ENCODE data around the gene AKT1. TPM values are rescaled to one million over a fixed set of nuclear protein-coding genes. Genes with fewer than 3 reads are reported as not detected.

The AKT1 gene
- total and polyA plus RNA-seq, 2 experiments from 2014 or later = 19.2 to 78.7 TPM

DNA sequence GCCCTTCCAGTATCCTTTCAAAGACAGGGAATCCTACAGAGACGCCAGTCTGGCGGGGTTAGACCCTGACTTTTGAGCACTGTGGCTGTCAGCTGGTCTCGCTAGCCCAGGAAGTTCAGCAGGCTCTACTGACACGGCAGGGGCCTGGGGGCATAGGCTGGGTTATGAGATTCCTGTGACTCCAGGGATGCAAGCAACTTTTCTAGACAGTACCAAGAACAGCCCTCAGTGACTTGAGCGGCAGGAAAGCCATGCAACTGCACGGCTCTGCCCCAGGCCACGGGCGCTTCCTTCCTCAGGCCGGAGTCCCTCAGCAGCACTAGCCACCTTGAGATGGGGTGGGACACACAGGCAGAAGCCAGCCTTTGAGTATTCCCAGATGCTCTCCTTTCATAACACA lies 47.7 kb downstream of the AKT1 start (continued):
- TF ChIP-seq, protein P1, sequence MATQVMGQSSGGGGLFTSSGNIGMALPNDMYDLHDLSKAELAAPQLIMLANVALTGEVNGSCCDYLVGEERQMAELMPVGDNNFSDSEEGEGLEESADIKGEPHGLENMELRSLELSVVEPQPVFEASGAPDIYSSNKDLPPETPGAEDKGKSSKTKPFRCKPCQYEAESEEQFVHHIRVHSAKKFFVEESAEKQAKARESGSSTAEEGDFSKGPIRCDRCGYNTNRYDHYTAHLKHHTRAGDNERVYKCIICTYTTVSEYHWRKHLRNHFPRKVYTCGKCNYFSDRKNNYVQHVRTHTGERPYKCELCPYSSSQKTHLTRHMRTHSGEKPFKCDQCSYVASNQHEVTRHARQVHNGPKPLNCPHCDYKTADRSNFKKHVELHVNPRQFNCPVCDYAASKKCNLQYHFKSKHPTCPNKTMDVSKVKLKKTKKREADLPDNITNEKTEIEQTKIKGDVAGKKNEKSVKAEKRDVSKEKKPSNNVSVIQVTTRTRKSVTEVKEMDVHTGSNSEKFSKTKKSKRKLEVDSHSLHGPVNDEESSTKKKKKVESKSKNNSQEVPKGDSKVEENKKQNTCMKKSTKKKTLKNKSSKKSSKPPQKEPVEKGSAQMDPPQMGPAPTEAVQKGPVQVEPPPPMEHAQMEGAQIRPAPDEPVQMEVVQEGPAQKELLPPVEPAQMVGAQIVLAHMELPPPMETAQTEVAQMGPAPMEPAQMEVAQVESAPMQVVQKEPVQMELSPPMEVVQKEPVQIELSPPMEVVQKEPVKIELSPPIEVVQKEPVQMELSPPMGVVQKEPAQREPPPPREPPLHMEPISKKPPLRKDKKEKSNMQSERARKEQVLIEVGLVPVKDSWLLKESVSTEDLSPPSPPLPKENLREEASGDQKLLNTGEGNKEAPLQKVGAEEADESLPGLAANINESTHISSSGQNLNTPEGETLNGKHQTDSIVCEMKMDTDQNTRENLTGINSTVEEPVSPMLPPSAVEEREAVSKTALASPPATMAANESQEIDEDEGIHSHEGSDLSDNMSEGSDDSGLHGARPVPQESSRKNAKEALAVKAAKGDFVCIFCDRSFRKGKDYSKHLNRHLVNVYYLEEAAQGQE (IDR thresholded peaks at IDR 0.05; ENCODE audit: unreplicated experiment) = no peak
- TF ChIP-seq, protein P2, sequence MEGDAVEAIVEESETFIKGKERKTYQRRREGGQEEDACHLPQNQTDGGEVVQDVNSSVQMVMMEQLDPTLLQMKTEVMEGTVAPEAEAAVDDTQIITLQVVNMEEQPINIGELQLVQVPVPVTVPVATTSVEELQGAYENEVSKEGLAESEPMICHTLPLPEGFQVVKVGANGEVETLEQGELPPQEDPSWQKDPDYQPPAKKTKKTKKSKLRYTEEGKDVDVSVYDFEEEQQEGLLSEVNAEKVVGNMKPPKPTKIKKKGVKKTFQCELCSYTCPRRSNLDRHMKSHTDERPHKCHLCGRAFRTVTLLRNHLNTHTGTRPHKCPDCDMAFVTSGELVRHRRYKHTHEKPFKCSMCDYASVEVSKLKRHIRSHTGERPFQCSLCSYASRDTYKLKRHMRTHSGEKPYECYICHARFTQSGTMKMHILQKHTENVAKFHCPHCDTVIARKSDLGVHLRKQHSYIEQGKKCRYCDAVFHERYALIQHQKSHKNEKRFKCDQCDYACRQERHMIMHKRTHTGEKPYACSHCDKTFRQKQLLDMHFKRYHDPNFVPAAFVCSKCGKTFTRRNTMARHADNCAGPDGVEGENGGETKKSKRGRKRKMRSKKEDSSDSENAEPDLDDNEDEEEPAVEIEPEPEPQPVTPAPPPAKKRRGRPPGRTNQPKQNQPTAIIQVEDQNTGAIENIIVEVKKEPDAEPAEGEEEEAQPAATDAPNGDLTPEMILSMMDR (conservative IDR thresholded peaks at IDR 0.05; ENCODE audit: low read depth in 2 of 2) = no peak
- no peak for TF ChIP-seq ZNF114 (CRISPR knock-in tag; IDR thresholded peaks at IDR 0.05)
- no peak for TF ChIP-seq POLR2AphosphoS5 (IDR thresholded peaks at IDR 0.05; ENCODE audit: low read depth)
- no peak for TF ChIP-seq CREB1 (CRISPR knock-in tag; IDR thresholded peaks at IDR 0.05; ENCODE audit: low read depth)
- TF ChIP-seq EZH2phosphoT487 (IDR thresholded peaks at IDR 0.05; ENCODE audit: unreplicated experiment) = no peak

DNA sequence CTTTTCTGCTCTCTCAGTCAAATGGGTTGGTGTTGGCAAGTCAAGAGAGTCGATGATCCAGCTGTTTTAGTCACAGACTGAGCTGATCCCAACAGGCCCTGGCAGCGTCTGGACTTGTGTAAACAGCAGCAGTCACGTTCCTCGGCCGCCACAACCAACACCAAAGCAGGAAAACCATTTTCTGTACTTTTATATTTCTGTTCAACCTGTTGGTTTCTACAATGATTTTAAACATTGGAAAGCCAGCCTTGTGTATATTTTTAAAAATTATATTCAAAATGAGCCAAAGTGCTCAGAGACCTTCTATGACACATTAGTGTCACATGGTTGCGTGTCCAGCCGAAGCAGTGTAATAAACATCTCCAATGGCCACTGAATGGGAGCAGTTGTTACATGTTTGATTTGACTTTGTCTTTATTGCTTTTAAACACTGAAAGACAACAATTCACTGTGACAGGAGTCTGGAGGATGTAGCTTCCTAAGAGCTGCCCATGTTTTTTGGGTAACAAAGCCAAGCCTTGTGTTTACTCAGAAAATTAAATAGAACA lies 48.5 kb downstream of the AKT1 start:
- TF ChIP-seq STAT1 (IDR thresholded peaks at IDR 0.05; ENCODE audit: unreplicated experiment) = no peak
- TF ChIP-seq, protein P2 (conservative IDR thresholded peaks at IDR 0.05; ENCODE audit: low read depth in 2 of 2) = no peak
- TF ChIP-seq, protein P1 (IDR thresholded peaks at IDR 0.05; ENCODE audit: unreplicated experiment) = no peak
- TF ChIP-seq ZNF331 (CRISPR knock-in tag; IDR thresholded peaks at IDR 0.05; ENCODE audit: low read depth) = no peak
- no peak overlapping the region for H3K27ac ChIP-seq (ENCODE audit: low read depth)
- peaks cover 14% of the 10 kb centered on the region for H3K27me3 Mint-ChIP-seq (ENCODE audit: insufficient read depth, low read depth, poor library complexity)

More for the DNA sequence above, 48.5 kb downstream of the AKT1 start:
- H3K79me2 ChIP-seq (replicated peaks; ENCODE audit: insufficient read depth) = no peaks in the 10 kb centered on the region
- no peaks in the 10 kb centered on the region for H3K9me2 ChIP-seq (ENCODE audit: insufficient read depth)
- no peak overlapping the region for H2AFZ ChIP-seq
- H3K4me1 ChIP-seq (ENCODE audit: insufficient read depth) = no peaks in the 10 kb centered on the region
- H3K27me3 ChIP-seq (ENCODE audit: insufficient read depth) = no peaks in the 10 kb centered on the region
- H3K9me3 Mint-ChIP-seq = peaks cover 22% of the 10 kb centered on the region
- DNase-seq (ENCODE audit: low spot score) = no peak
- H4K20me1 ChIP-seq (replicated peaks; ENCODE audit: insufficient read depth) = no peaks in the 10 kb centered on the region
- no peak overlapping the region for H3K4me3 ChIP-seq
- no peak overlapping the region for H3K27ac Mint-ChIP-seq
- H3K36me3 Mint-ChIP-seq (ENCODE audit: low read depth) = peaks cover 17% of the 10 kb centered on the region
- ATAC-seq = no peak
- H3K4me3 Mint-ChIP-seq = no peak overlapping the region
- H3K4me2 ChIP-seq = no peak overlapping the region
- H3K4me1 Mint-ChIP-seq = peaks cover 4% of the 10 kb centered on the region; the same call in 2 of the 3 replicates
- peaks cover 5% of the 10 kb centered on the region; the same call in 1 of the 2 replicates for H3K36me3 ChIP-seq (ENCODE audit: insufficient read depth)
- H3F3A ChIP-seq (replicated peaks; ENCODE audit: low read depth) = no peaks in the 10 kb centered on the region

Measured in GM23338 (cell line).